Nucleus accumbens (tissue), 56 donors: ENCODE results near the gene FN3K.

Source experiments
- DNase-seq, 56 donors: peaks; one replicate each; lab custom pipeline; 2025; lab: John Stamatoyannopoulos, UW

Gene FN3K

DNA sequence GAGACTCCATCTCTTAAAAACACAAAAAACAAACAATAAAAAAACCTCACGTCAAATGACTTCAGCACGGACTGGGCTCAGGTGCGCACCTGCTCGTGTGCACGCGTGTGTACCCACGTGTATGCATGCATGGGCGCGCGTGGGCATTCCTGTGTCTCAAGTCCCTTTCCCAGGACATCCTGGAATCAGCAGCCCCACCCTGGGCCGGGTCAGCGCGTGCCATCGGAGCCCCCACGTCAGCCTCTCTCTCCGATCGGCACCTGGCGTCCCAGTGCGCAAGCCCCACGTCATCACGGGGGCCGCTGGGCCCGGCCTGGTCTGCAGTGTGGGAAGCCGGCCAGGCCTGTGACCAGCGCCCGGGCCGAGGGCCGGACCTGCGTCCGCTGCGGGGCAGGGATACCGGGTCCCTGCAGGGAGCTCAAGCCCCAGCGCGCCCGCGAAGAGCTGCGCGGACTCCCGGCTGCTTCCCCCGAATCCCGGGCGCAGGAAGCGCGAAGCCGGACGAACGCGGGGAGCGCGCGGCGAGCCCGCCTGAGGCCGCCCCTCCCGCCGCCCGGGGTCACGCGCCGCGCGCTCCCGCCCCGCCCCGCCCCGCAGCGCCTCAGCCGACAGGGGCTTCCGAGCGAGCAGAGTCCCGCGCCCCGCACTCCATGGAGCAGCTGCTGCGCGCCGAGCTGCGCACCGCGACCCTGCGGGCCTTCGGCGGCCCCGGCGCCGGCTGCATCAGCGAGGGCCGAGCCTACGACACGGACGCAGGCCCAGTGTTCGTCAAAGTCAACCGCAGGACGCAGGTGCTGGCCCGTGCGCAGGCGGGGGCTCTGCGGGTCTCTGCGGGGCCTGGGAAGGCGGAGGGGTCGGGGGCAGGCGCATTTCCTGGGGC, at the start of gene FN3K:
Gene FN3K, plus strand, starts transcription at position 629 of the 880 bp plus-strand sequence. Its CDS starts 22 bp downstream, at position 651.
- peak in 54 of 56 donors; percentile 38 to 90 (median 75) for DNase-seq

DNA sequence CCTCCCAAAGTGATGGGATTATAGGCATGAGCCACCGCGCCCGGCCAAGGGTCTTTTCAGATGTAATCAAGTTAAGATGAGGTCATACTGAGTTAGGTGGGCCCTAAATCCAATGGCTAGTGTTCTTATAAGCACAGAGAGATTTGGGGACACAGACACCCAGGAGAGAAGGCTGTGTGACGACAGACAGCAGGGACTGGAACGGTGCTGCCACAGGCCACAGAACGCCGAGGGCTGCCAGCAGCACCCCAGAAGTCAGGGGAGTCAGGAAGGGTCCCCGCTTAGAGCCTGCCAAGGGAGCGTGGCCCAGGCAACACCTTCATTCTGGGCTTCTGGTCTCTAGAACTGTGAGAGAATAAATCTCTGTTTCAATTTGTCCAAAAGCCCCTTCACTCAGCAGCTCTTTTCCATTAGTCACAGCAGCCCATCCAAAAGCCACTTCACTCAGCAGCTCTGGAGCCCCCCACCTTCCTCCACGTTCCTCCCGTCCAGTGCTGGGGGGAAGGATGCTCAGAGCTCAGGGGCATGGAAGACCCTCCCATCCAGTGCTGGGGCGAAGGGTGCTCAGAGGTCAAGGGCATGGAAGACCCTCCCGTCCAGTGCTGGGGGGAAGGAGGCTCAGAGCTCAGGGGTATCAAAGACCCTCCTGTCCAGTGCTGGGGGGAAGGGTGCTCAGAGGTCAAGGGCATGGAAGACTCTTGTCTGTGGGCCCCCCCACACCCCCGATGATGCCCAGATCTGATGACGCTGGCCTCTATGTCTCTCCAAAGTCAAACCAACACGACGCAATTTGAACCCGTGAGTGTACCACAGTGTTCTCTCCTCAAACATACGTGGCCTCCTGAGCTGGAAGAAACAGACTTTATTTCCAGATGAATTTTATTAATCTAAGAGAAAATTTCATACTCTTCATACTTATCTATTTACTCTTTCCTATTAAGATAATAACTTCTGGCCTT, 48.8 kb upstream of the FN3K start:
- no peak for DNase-seq

DNA sequence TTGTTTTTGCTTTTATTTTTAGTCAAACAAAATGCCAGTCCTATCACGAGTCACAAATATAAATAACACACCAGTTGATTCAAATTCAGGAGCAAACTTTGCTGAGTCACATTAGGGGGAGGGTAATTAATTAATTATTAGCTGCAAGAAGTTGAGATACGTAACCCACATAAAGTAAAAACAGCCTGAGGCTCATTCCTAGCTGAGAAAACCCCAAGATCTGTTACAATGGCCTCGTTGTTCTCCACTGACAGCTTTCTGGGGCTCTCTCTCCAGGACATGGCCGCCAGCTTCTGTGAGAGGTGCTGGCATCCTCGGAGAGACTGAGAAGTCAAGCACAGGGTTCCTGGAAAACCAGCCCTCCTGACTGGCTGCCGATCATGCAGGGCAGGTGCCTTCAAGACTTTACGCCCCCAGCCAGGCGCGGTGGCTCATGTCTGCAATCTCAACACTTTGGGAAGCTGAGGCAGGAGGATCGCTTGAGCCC, 48.0 kb upstream of the FN3K start:
- peak in 38 of 56 donors; percentile 23 to 70 (median 49) for DNase-seq

DNA sequence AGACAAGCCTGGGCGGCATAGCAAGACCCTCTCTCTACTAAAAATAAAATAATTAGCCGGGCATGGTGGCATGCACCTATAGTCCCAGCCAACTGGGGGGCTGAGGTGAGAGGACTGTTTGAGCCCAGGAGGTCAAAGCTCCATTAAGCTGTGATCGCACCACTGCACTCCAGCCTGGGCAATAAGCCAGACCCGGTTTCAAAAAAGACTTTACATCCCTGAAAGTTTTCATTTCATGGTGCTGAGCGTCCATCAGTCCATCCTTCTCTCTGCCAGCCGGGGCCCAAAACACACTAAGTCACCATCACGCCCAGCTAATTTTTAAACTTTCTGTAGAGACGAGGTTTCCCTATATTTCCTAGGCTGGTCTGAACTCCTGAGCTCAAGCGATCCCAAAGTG, 47.5 kb upstream of the FN3K start:
- DNase-seq: no peak

DNA sequence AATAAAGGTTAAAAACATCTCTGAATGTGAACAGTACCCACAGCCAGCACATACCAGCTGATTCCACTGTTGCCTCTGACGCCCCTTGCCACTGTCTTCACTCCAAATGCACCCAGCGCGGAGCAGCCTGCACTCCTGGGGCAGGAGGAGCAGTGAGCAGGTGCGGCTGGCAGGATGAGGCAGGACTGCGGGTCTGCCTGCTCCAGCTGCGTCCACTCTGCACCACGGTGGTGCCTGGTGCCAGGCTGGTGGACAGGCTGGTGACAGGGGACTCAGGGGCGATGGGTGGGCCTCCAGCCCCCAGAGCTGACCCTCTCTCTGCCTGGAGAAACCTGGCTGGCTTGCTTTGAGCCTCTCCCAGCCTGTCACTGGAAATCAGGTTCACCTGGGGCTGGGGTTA, 46.3 kb upstream of the FN3K start:
- no peak for DNase-seq

DNA sequence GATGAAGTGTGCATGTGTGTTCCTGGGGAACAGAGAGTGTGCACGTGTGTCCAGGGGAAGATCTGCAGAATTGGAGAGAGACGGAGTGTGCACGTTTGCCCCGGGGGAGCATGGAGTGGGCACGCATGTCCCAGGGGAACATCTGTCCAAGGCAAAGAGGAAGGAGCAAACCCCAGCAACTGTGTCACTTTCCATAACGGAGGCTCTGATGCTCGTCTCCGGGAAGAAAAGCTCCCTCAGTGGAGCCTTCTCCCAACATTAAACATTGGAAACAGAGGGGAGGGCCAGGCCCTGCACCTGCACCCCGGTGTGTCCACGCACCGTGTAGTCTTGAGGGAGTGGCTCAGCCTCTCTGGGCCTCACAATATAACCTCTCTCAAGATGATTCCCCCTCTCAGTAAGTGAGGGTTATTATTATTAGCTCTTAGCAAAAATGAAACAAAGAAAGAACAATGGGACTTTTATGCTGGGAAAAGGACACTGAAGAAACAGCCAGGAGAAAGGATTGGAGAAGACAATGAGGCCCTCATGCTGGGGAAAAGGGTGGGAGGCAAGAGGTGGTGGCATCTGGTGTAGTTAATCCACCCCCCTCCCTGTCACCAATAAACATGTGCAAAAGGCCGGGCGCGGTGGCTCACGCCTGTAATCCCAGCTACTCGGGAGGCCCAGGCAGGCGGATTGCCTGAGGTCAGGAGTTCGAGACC, 44.5 kb upstream of the FN3K start:
- peak in 44 of 56 donors; percentile 20 to 72 (median 60) for DNase-seq

DNA sequence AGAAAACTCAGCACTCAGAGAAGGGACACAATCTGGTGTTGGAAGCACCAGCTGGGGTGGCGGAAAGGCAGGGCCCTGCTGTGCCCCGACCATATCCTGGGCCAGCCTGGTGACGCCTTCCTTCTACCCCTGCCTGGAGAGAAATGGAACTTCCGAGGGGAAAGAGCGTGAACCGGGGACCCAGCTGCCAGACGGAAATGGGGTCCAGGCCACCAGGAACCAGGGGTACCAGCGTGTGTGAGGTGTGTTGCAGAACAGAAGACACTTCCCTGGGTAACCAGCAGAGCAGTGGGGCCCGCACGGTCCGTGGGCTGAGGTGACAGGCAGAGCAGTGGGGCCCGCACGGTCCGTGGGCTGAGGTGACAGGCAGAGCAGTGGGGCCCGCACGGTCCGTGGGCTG, 43.7 kb upstream of the FN3K start:
- DNase-seq: no peak

DNA sequence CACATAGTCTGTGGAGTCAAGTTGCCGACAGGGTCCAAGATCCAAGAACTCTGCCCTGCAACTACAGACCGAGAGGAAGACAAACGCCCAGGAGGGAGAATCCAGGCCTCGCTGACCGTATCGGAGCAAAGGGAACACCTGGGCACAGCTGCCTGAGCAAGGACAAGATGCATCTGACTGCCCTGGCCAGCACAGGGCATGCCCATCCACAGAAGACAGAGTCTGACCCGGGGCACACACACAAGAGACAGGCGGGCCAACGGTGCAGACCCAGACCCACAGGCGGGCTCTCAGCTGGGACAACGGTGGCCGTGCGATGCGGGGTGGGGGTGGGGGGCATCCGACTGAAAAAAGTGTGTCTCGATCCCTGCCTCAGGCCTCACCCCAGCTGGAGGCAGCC, 43.1 kb upstream of the FN3K start:
- DNase-seq: no peak

DNA sequence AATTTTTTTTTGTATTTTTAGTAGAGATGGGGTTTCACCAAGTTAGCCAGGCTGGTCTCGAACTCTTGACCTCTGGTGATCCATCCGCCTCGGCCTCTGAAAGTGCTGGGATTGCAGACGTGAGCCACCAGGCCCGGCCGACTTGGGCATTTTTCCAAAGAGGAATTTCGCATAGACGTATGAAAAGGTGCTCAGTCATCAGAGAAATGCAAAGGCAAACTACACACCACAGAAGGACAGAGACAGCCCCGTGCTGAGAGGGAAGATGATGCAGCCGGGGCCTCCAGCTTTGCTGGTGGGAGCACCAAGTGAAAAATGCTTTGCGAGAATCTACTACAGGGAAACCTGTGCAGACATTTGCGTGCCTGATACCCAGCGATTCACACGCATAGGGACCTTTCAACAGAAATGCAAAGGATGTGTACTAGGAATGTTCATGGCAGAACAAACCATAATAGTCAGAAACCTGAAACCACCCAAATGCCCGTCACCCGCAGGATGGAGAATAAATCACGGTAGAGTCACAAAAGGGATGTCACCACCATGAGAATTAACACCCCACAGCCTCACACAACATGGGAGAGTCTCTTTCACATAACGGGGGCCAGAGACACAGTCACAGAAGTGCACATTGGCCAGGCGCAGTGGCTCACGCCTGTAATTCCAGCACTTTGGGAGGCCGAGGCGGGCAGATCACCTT, 42.1 kb upstream of the FN3K start:
- no peak for DNase-seq

DNA sequence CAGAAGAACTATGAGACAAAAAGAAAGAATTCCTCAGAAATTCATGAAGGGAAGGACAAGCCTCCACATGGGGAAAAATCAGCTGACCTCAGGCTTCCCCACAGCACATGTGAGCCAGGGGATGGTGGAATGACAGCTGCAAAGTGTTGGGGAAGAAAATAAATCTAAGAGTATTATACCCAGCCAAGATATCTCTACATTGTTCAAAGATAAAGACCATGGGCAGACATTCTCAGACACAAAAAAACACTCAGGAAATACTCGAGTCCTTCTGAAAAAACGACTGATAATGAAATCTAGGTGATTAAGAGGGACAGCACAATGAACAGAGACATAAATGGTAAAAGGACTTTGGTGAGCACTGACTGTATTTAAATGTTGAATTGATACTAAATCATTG, 40.8 kb upstream of the FN3K start:
- no peak for DNase-seq

DNA sequence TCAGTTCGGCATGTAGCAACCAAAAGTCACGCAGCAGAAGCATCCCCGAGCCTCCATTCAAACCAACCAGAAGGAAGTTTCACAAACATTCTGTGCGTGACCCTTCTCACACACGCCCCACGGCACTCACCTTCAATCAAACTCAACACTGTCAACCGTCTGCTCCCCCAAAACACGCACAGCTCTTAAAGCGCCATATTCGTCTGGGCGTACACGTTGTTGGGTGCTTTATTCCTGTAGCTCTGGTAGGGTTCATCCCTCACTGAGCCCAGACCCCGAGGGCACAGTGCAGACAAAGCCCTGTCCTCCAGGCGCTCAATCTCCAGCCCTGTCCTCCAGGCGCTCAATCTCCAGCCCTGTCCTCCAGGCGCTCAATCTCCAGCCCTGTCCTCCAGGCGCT, 39.2 kb upstream of the FN3K start:
- DNase-seq: no peak

DNA sequence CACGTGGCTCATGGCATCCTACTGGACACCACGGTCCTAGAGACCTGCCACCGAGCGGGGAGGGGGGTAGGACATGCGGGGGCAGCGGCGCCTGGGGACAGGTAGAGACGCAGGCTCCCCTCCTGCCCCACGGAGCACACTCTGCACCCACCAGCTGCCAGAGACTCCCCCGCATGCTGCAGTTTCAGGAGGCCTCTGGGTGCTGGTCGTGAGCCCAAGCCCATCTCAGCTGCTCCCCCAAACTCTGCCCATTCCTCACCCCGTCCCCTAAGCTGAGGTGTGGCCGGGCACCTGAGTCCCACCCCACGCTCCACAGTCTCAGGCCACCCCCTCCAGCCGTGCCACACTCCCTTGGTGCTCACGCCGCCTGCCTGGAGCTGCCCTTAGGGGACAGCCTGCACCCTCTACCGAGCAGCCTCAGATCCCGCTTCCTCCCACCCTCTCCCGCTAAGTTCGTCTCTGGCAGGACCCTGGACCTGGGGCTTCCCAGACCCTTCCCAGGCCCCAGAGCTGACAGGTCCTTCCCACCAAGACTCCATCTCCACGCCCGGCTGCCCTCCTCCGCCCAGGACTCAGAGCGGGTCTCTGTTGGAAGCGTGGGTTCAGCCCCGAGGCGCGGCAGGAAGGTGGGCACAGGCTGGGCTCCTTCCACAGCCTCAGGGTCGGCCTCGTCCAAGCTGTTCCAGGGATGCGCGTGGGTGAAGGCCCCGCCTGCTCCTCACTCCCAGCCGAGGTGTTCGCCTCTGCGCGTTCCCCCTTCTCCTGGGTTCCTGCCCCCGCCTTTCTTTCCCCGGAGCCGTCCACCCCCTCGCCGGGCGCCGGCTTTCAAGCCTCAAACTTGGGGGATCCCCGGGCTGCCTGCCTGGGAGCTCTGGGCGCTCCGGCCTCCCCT, 38.3 kb upstream of the FN3K start:
- peak in 32 of 56 donors; percentile 8 to 76 (median 42) for DNase-seq

DNA sequence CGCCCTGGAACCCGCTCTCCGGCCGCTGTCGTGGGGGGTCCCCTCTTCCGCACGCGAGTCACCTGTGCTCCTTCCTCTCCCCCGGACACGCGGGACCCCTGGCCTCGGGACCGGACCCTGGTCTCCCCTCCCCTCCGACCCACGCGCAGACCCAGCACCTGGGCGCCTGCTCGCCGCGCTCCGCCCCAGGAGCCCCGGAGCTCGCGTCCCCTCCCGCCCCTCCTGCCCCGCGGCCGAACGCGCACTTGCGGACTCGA, 37.7 kb upstream of the FN3K start:
- DNase-seq: no peak

DNA sequence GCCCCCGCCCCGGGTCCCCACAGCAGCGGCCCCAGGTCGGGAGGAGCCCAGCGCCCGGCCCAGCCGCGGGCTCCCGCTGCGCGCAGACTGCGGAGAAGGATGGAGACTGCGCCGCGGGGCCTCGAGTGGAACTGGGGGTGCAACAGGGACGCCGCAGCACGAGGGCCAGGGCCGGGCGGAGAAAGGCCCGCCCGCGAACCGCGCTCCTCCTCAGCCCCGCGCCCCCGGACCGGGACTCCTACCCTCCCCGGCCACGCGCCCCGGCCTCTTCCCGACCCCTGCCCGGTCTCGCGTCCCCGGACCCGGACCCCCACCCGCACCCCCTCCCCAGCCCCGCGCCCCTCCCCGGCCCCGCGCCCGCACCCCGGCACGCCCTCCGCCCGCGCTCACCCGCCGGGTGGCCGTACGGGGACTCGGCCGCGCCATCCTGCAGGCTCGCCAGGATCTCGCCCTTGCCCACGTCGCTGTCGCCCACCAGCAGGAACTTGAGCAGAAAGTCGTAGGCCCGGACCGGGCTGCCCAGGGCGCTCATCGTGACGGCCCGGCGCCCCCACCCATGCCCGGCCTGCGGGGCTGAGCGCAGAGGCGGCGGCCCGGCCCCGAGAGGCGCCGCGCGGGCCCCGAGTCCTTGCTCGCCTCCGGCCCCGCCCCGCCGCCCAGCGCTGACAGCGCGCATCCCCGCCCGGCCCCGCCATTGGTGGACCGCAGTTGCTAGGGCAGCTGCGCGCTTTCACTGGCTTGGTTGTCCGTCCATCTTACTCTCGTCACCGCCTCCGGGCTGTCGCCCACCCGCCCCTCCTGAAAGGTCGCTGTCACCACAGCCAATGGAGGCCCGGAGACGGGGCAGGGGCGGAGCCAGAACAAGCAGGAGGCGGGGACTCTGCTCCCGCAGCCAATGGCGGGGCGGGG, 37.1 kb upstream of the FN3K start, which contains the start of gene RAB40B:
Gene RAB40B, minus strand, starts transcription at position 634 of the 909 bp plus-strand sequence. Its CDS starts 102 bp downstream, at position 532.
- peak; percentile 92 to 100 (median 99) for DNase-seq

DNA sequence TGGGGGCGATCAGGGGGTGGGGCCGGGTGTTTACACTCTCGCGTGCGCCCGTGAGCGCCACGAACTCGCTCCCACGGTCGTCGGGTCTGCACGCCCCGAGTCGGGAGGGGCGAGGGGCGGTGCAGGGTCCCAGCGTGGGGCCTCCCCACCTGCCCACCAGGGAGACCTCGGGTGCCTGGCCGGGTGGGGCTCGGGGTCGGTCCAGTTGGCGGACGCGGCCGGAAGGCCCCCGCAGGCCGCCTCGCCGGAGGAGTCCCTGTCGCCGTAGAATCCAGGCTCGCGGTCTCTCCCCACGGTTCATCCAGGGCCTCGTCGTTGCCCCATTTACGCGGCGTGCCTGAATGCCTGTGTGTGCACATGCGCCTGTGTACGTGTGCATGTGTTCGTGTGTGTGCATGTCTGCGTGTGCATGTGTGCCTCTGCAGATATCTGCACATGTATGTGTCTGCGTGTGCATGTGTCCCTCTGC, 36.4 kb upstream of the FN3K start:
- DNase-seq: no peak

DNA sequence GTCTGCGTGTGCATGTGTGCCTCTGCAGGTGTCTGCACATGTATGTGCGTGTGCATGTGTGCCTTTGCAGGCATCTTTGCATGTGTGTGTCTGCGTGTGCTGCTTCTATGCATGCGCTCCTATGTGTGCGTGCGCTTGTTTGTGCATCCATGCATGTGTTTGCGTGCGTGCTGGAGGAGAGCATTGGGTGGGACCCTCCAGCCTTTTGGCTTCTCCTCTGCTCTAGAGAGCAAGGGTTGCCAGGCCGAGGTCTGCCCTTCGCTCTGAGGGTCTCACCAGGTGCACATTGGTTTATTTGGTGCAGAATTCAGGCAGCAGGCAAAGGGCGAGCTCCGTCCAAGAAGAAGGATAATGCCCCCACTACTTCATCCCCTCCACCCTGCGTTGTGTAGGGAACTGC, 35.9 kb upstream of the FN3K start:
- no peak for DNase-seq

DNA sequence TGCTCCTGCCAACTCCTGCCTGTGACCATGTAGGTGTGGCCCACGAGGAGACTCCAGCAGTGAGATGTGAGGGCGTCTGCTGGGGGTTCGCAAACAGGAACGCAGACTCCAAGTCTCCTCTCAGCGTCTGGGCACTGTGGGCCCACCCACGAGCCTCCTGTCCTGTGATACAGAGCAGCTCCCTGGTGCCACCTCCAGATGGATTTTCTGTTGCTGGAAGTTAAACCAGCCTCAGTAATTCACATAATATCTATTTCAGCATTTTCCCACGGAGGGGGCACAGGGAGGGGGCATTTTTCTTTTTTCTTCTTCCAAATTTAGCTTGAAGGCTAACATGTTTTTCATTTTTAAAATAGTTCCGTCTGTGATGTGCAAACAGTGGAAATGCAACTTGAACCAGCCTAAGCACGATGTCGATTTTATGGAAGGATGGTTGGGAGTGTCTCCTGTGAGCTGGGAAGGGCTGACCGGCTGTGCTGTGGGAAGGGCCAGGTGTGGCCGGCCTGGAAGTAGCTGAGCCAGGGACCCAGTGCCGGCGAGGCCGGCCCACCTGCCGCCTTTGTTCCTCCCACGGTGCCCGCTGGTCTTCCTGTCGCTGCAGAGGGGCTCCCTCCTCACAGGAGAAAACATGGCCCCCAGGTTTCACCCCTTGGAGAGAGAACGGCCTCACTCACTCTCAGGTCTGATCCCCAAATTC, 33.0 kb upstream of the FN3K start:
- peak in 2 of 56 donors; percentile 15 to 37 for DNase-seq
